Gastrocnemius medialis (tissue), 4 donors: ENCODE data around the gene SHISA6. TPM values are rescaled to one million over a fixed set of nuclear protein-coding genes. Genes with fewer than 3 reads are reported as not detected.

Experiments used
- ATAC-seq, 2 donors: fragments of 150-250 bp; one replicate each; pipeline ENCODE4 v1.9.1; 2016
- DNase-seq, 2 donors: peaks; one replicate each; pipeline ENCODE4 v3.0.0-alpha.2; 2019
- H3K27ac ChIP-seq, 4 donors: fragments of 200-600 bp; sonication (generic); 1 replicate in 1 of 4; 2 replicates in 3 of 4; pipeline ENCODE4 v1.5.1; 2016 to 2018; ENCODE audit warnings: mild to moderate bottlenecking in 2 of 4, moderate library complexity in 1 of 4
- H3K27me3 ChIP-seq, 3 donors: fragments of 200-600 bp; sonication (generic) in 2 of 3; 1 replicate in 1 of 3; 2 replicates in 2 of 3; pipeline versions ENCODE4 v1.5.1 to v1.6.0; 2016 to 2019; ENCODE audit warnings: mild to moderate bottlenecking in 1 of 3, moderate library complexity in 1 of 3
- H3K36me3 ChIP-seq, 2 donors: fragments of 200-600 bp; sonication (generic) in 1 of 2; one replicate each; pipeline ENCODE4 v1.5.1; 2017 to 2018
- H3K4me1 ChIP-seq, 2 donors: fragments of 200-600 bp; sonication (generic) in 1 of 2; one replicate each; pipeline ENCODE4 v1.5.1; 2016 to 2017; ENCODE audit warnings: mild to moderate bottlenecking in 2 of 2
- H3K4me3 ChIP-seq, 4 donors: fragments of 200-600 bp; sonication (generic) in 3 of 4; 1 replicate in 1 of 4; 2 replicates in 3 of 4; pipeline ENCODE4 v1.5.1; 2016 to 2019; ENCODE audit warnings: mild to moderate bottlenecking in 2 of 4
- H3K9me3 ChIP-seq, 3 donors: fragments of 200-600 bp; sonication (generic) in 2 of 3; 1 replicate in 1 of 3; 2 replicates in 2 of 3; pipeline ENCODE4 v1.5.1; 2016 to 2019
- POLR2A ChIP-seq, 2 donors: fragments of 450-650 bp; IDR thresholded peaks; one replicate each; pipeline ENCODE4 v1.6.1; 2017; ENCODE audit warnings: antibody characterized with exemption in 2 of 2, mild to moderate bottlenecking in 2 of 2, moderate library complexity in 2 of 2
- in situ Hi-C, 4 donors: fragments of 200-750 bp; cut with MboI; loops; one replicate each; pipeline versions ENCODE4 v1.15.0 to v1.8.0; 2017; ENCODE audit warnings: low sequenced_read_pairs in 4 of 4
- intact Hi-C: fragments of 100-400 bp; cut with DNase I; formaldehyde crosslinking; loops from one replicate; pipeline ENCODE4 v1.15.1; 2023; ENCODE audit warnings: low total_unique reads
- total RNA-seq, 4 donors: library from RNA; depleted of rRNA; stranded (reverse); fragments of >200 nt; gene quantifications; one replicate each; pipeline versions ENCODE4 v1.1.0 to v1.2.3, GENCODE V29; 2016
- TF ChIP-seq, protein P1 (sequence below), 5 experiments: fragments of 450-650 bp in 3 of 5; fragments of 200-600 bp in 2 of 5; sonication (generic) in 2 of 5; IDR thresholded peaks in 4 of 5; conservative IDR thresholded peaks in 1 of 5; 1 replicate in 4 of 5; 2 replicates in 1 of 5; pipeline ENCODE4 v1.5.1; 2016 to 2019; ENCODE audit warnings: antibody characterized with exemption in 5 of 5, mild to moderate bottlenecking in 3 of 5, moderate library complexity in 3 of 5

Gene SHISA6
- total RNA-seq, 4 donors from 2014 or later: 0.19 to 0.46 (median 0.31) TPM

DNA sequence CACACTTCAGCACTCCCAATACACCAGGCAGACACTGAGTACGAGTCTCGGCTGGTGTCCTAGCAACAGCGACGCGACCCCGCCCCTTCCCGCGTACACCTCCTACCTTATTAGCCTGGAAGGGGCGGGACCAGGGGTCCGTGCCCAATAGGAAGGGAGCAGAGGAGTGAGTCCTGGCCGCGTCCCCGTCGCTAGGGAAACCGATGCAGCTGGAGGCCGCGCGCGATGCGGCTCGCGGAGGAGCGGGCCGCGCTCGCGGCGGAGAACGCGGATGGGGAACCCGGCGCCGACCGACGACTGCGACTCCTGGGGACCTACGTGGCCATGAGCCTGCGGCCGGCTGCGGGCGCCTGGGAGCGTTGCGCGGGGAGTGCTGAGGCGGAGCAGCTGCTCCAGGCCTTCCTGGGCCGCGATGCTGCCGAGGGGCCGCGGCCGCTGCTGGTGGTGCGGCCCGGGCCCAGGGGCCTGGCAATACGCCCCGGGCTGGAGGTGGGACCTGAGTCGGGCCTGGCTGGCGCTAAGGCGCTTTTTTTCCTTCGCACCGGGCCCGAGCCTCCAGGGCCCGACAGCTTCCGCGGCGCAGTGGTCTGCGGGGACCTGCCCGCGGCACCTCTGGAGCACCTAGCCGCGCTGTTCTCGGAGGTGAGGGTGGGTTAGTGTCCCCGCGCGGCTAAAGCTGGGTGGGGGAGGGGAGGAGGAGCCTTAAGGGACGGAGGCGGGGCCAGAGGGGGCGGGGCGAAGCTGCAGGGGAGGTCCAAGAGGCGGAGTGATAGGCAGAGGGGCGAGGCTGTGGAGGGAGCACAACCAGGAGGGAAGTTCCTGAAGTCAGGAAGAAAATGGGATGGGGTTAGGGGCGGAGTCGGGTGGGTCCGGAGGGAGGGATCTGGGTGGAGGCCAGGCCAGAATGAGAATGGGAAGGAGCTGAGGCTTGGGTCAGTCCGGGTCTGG is 357.5 kb downstream of the SHISA6 start, which contains the start of gene DNAH9:
Gene DNAH9, plus strand, starts transcription at position 197 of the 948 bp plus-strand sequence. Its CDS starts 29 bp downstream, at position 226.
- H3K9me3 ChIP-seq: no peaks in the 10 kb centered on the region
- in situ Hi-C loops (no loop called here), intact Hi-C loops (no loop called here)
- ATAC-seq: peak; percentile 82 to 94
- DNase-seq: peak; percentile 73 to 82
- no peaks in the 10 kb centered on the region for H3K36me3 ChIP-seq
- peak within 1 kb of the TSS in 2 of 4 donors; percentile 45 to 55 for H3K27ac ChIP-seq
- H3K27me3 ChIP-seq: peaks cover 0 to 9% (median 7%) of the 10 kb centered on the region in 3 donors
- TF ChIP-seq, protein P1, sequence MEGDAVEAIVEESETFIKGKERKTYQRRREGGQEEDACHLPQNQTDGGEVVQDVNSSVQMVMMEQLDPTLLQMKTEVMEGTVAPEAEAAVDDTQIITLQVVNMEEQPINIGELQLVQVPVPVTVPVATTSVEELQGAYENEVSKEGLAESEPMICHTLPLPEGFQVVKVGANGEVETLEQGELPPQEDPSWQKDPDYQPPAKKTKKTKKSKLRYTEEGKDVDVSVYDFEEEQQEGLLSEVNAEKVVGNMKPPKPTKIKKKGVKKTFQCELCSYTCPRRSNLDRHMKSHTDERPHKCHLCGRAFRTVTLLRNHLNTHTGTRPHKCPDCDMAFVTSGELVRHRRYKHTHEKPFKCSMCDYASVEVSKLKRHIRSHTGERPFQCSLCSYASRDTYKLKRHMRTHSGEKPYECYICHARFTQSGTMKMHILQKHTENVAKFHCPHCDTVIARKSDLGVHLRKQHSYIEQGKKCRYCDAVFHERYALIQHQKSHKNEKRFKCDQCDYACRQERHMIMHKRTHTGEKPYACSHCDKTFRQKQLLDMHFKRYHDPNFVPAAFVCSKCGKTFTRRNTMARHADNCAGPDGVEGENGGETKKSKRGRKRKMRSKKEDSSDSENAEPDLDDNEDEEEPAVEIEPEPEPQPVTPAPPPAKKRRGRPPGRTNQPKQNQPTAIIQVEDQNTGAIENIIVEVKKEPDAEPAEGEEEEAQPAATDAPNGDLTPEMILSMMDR (IDR thresholded peaks at IDR 0.05 in 4 of 5, conservative IDR thresholded peaks at IDR 0.05 in 1 of 5): no peak
- TF ChIP-seq POLR2A (IDR thresholded peaks at IDR 0.05): no peak
- no peaks in the 10 kb centered on the region for H3K4me1 ChIP-seq
- peak within 1 kb of the TSS; percentile 50 to 64 (median 57) for H3K4me3 ChIP-seq

- intact Hi-C loops (no loop called here), in situ Hi-C loops (loop anchor here in 2 of 4 donors (25.0 kb wide), 1 partner anchor 89 kb away; no protein-coding TSS in a partner anchor)
- ATAC-seq: no peak
These were observed 360.6 kb downstream of the SHISA6 start for GRCh38 chr17:11601661-11602060.

GRCh38 chr17:11608396-11608795 is 367.4 kb downstream of the SHISA6 start:
- Histone ChIP-seq H3K27ac (no peak overlapping the region), H3K4me3 (no peak overlapping the region), H3K9me3 (no peaks in the 10 kb centered on the region), H3K36me3 (no peaks in the 10 kb centered on the region), H3K27me3 (no peaks in the 10 kb centered on the region), H3K4me1 (no peaks in the 10 kb centered on the region)
- in situ Hi-C loops: loop anchor here in 2 of 4 donors (25.0 kb wide), 1 partner anchor 96 kb away; no protein-coding TSS in a partner anchor
- intact Hi-C loops: no loop called here
- ATAC-seq: peak; percentile 51 to 68
- TF ChIP-seq POLR2A (IDR thresholded peaks at IDR 0.05): no peak
- TF ChIP-seq, protein P1 (IDR thresholded peaks at IDR 0.05 in 4 of 5, conservative IDR thresholded peaks at IDR 0.05 in 1 of 5): no peak
- peak; percentile 16 to 27 for DNase-seq

More at GRCh38 chr17:11601661-11602060, 360.6 kb downstream of the SHISA6 start:
- H3K4me1 ChIP-seq: no peaks in the 10 kb centered on the region
- DNase-seq: no peak
- H3K27me3 ChIP-seq: peaks cover 0 to 7% (median 3%) of the 10 kb centered on the region in 3 donors
- H3K36me3 ChIP-seq: no peaks in the 10 kb centered on the region
- H3K27ac ChIP-seq: no peak overlapping the region
- H3K4me3 ChIP-seq: no peak overlapping the region
- TF ChIP-seq POLR2A (IDR thresholded peaks at IDR 0.05): no peak
- TF ChIP-seq, protein P1 (IDR thresholded peaks at IDR 0.05 in 4 of 5, conservative IDR thresholded peaks at IDR 0.05 in 1 of 5): no peak
- no peaks in the 10 kb centered on the region for H3K9me3 ChIP-seq

DNA sequence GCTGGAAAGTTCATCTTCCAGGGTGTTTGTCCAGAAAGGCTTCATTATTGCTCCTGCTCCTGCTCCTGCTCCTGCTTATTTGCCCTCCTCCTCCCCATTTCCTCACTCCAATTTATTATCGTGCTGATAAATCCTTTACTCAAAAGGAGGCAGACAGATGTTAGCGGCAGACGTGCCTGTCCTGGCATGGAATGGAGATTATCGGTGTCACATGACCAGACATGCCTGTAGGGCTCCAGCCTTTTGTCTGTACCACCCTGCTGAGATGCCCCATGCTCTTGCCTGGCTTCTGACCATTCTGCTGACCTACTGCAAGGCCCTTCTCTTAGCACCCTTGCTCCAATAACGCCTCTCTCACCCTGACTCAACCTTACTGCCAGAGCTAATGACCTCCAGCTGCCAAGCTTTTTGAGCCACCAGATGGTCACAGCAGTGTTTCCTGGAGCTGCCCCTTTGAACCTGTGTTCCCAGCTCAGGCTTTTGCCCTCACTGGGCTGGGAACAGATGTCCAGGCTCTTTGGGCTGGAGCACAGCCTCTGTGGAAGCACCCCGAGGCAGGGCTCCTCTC is 370.1 kb downstream of the SHISA6 start:
- Histone ChIP-seq H3K9me3 (no peaks in the 10 kb centered on the region), H3K4me3 (no peak overlapping the region), H3K27me3 (no peaks in the 10 kb centered on the region), H3K36me3 (no peaks in the 10 kb centered on the region), H3K27ac (no peak overlapping the region), H3K4me1 (no peaks in the 10 kb centered on the region)
- intact Hi-C loops (no loop called here), in situ Hi-C loops (loop anchor here in 2 of 4 donors (25.0 kb wide), 1 partner anchor 99 kb away; no protein-coding TSS in a partner anchor)
- ATAC-seq (no peak), DNase-seq (no peak)
- TF ChIP-seq POLR2A (IDR thresholded peaks at IDR 0.05): no peak
- TF ChIP-seq, protein P1 (IDR thresholded peaks at IDR 0.05 in 4 of 5, conservative IDR thresholded peaks at IDR 0.05 in 1 of 5): no peak
